ENCODE measurements around the gene MMP25. TPM values are rescaled to one million over a fixed set of nuclear protein-coding genes. Genes with fewer than 3 reads are reported as not detected.

Gene MMP25
- total RNA-seq, 1 experiment from 2014 or later, result 49.0 TPM

DNA sequence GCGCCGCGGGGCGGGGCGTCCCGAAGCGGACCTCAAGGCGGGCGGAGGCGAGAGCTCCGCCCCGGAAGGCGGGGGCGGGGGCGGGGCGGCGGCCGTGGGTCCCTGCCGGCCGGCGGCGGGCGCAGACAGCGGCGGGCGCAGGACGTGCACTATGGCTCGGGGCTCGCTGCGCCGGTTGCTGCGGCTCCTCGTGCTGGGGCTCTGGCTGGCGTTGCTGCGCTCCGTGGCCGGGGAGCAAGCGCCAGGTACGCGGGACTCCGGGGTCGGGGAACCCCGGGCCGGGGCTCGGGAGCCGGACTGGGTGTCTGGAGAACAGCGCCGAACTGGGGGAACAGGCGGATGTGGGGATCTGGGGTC is 26.1 kb upstream of the MMP25 start, which contains the start of gene TNFRSF12A:
TNFRSF12A (plus strand) TSS at position 122 of the 357 bp plus-strand sequence; CDS start at position 152, 30 bp downstream.
- H3K9me3 Mint-ChIP-seq, result no peaks in the 10 kb centered on the region
- POLR2A ChIA-PET, result interaction anchor here (0.6 to 17.1 kb wide), 12 partner anchors 10 to 130 kb away, joined by 3 to 502 read pairs (median 6); partner anchors contain the start of genes CLDN9 and ZSCAN10
- H3K27me3 Mint-ChIP-seq (ENCODE audit: low read depth), result peaks cover 2% of the 10 kb centered on the region; the same call in 1 of the 2 replicates
- TF ChIP-seq, protein P1, sequence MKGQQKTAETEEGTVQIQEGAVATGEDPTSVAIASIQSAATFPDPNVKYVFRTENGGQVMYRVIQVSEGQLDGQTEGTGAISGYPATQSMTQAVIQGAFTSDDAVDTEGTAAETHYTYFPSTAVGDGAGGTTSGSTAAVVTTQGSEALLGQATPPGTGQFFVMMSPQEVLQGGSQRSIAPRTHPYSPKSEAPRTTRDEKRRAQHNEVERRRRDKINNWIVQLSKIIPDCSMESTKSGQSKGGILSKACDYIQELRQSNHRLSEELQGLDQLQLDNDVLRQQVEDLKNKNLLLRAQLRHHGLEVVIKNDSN (CRISPR knock-in tag; IDR thresholded peaks at IDR 0.05), result peak; percentile 19; the same call in 1 of the 2 replicates
- TF ChIP-seq, protein P2, sequence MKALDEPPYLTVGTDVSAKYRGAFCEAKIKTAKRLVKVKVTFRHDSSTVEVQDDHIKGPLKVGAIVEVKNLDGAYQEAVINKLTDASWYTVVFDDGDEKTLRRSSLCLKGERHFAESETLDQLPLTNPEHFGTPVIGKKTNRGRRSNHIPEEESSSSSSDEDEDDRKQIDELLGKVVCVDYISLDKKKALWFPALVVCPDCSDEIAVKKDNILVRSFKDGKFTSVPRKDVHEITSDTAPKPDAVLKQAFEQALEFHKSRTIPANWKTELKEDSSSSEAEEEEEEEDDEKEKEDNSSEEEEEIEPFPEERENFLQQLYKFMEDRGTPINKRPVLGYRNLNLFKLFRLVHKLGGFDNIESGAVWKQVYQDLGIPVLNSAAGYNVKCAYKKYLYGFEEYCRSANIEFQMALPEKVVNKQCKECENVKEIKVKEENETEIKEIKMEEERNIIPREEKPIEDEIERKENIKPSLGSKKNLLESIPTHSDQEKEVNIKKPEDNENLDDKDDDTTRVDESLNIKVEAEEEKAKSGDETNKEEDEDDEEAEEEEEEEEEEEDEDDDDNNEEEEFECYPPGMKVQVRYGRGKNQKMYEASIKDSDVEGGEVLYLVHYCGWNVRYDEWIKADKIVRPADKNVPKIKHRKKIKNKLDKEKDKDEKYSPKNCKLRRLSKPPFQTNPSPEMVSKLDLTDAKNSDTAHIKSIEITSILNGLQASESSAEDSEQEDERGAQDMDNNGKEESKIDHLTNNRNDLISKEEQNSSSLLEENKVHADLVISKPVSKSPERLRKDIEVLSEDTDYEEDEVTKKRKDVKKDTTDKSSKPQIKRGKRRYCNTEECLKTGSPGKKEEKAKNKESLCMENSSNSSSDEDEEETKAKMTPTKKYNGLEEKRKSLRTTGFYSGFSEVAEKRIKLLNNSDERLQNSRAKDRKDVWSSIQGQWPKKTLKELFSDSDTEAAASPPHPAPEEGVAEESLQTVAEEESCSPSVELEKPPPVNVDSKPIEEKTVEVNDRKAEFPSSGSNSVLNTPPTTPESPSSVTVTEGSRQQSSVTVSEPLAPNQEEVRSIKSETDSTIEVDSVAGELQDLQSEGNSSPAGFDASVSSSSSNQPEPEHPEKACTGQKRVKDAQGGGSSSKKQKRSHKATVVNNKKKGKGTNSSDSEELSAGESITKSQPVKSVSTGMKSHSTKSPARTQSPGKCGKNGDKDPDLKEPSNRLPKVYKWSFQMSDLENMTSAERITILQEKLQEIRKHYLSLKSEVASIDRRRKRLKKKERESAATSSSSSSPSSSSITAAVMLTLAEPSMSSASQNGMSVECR (CRISPR knock-in tag; IDR thresholded peaks at IDR 0.05; ENCODE audit: borderline replicate concordance), result 0 out of 2 replicates have a peak, but pooled peaks have one; percentile 34
- TF ChIP-seq MYBL2 (CRISPR knock-in tag; IDR thresholded peaks at IDR 0.05), result peak; percentile 40; the same call in 1 of the 2 replicates
- no peak for TF ChIP-seq FOXJ3 (CRISPR knock-in tag; IDR thresholded peaks at IDR 0.05; ENCODE audit: borderline replicate concordance)
- TF ChIP-seq, protein P3, sequence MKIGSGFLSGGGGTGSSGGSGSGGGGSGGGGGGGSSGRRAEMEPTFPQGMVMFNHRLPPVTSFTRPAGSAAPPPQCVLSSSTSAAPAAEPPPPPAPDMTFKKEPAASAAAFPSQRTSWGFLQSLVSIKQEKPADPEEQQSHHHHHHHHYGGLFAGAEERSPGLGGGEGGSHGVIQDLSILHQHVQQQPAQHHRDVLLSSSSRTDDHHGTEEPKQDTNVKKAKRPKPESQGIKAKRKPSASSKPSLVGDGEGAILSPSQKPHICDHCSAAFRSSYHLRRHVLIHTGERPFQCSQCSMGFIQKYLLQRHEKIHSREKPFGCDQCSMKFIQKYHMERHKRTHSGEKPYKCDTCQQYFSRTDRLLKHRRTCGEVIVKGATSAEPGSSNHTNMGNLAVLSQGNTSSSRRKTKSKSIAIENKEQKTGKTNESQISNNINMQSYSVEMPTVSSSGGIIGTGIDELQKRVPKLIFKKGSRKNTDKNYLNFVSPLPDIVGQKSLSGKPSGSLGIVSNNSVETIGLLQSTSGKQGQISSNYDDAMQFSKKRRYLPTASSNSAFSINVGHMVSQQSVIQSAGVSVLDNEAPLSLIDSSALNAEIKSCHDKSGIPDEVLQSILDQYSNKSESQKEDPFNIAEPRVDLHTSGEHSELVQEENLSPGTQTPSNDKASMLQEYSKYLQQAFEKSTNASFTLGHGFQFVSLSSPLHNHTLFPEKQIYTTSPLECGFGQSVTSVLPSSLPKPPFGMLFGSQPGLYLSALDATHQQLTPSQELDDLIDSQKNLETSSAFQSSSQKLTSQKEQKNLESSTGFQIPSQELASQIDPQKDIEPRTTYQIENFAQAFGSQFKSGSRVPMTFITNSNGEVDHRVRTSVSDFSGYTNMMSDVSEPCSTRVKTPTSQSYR (CRISPR knock-in tag; IDR thresholded peaks at IDR 0.05), result 0 out of 2 replicates have a peak, but pooled peaks have one; percentile 34
- 0 out of 2 replicates have a peak, but pooled peaks have one; percentile 28 for TF ChIP-seq JUN (CRISPR knock-in tag; IDR thresholded peaks at IDR 0.05)
- peak; percentile 81 for TF ChIP-seq SP1 (CRISPR knock-in tag; conservative IDR thresholded peaks at IDR 0.05)
- no peak for TF ChIP-seq GABPB1 (CRISPR knock-in tag; IDR thresholded peaks at IDR 0.05)
- 0 out of 2 replicates have a peak, but pooled peaks have one; percentile 73 for TF ChIP-seq ZNF219 (CRISPR knock-in tag; IDR thresholded peaks at IDR 0.05; ENCODE audit: borderline replicate concordance)
- TF ChIP-seq NFE2L1 (CRISPR knock-in tag; IDR thresholded peaks at IDR 0.05), result no peak
- no peak for TF ChIP-seq TEAD4 (CRISPR knock-in tag; IDR thresholded peaks at IDR 0.05)
- TF ChIP-seq, protein P4, sequence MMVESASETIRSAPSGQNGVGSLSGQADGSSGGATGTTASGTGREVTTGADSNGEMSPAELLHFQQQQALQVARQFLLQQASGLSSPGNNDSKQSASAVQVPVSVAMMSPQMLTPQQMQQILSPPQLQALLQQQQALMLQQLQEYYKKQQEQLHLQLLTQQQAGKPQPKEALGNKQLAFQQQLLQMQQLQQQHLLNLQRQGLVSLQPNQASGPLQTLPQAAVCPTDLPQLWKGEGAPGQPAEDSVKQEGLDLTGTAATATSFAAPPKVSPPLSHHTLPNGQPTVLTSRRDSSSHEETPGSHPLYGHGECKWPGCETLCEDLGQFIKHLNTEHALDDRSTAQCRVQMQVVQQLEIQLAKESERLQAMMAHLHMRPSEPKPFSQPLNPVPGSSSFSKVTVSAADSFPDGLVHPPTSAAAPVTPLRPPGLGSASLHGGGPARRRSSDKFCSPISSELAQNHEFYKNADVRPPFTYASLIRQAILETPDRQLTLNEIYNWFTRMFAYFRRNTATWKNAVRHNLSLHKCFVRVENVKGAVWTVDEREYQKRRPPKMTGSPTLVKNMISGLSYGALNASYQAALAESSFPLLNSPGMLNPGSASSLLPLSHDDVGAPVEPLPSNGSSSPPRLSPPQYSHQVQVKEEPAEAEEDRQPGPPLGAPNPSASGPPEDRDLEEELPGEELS (CRISPR knock-in tag; IDR thresholded peaks at IDR 0.05), result peak; percentile 18; the same call in 1 of the 2 replicates
- H3K36me3 Mint-ChIP-seq, result peaks cover 18% of the 10 kb centered on the region
- DNase-seq (ENCODE audit: low spot score) (peak; percentile 80), ATAC-seq (peak; percentile 0)
- CTCF ChIA-PET, result interaction anchor here (0.7 to 8.6 kb wide), 19 partner anchors 11 to 146 kb away, joined by 3 to 360 read pairs (median 4); partner anchors contain the start of genes CLDN9, FLYWCH1, KREMEN2 and ZSCAN10
- H3K4me1 Mint-ChIP-seq, result peaks cover 54% of the 10 kb centered on the region
- peak within 1 kb of the TSS; percentile 86 for H3K4me3 Mint-ChIP-seq
- H3K27ac Mint-ChIP-seq, result peak within 1 kb of the TSS; percentile 99

All from WTC11 (cell line).